IPS-NIHi7 (cell line): ENCODE measurements around the gene LFNG.
"Not testable (repeated sequence)": the region's sequence is repeated elsewhere in the genome, so short reads cannot be mapped to it uniquely, and the experiment has no call there.

Experiments
- DNase-seq: peaks from one replicate; pipeline ENCODE4 v3.0.0; 2012; ENCODE audit warnings: mixed read lengths; ENCODE audit errors: extremely low spot score

LFNG gene

GRCh38 chr7:2544541-2545188 is 25.1 kb downstream of the LFNG start:
- DNase-seq: peak; percentile 10

DNA sequence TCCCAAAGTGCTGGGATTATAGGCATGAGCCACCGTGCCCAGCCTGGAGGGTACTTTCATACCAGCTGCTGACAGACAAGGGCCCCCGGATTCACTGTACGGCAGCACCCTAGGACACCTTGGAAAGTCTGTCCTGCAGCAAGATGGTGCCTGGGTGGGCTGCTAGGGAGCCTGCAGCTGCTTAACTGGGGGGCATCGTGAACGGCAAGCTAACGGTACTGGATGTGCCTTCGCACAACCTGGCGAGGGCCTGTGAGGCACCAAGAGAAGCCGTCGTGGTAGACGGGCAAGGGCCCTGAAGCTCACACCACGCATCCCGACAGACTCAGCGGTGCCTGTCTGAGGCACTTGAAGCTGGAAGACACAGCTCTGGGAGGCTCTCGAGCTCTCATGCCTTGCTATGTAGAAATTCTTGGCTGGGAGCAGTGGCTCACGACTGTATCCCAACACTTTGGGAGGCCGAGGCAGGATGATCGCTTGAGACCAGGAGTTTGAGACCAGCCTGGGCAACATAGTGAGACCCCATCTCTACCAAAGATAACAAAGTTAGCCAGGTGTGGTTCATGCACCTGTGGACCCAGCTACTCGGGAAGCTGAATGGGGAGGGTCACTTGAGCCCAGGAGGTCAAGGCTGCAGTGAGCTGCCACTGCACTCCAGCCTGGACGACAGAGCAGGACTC is 26.3 kb downstream of the LFNG start:
- DNase-seq: no peak

DNA sequence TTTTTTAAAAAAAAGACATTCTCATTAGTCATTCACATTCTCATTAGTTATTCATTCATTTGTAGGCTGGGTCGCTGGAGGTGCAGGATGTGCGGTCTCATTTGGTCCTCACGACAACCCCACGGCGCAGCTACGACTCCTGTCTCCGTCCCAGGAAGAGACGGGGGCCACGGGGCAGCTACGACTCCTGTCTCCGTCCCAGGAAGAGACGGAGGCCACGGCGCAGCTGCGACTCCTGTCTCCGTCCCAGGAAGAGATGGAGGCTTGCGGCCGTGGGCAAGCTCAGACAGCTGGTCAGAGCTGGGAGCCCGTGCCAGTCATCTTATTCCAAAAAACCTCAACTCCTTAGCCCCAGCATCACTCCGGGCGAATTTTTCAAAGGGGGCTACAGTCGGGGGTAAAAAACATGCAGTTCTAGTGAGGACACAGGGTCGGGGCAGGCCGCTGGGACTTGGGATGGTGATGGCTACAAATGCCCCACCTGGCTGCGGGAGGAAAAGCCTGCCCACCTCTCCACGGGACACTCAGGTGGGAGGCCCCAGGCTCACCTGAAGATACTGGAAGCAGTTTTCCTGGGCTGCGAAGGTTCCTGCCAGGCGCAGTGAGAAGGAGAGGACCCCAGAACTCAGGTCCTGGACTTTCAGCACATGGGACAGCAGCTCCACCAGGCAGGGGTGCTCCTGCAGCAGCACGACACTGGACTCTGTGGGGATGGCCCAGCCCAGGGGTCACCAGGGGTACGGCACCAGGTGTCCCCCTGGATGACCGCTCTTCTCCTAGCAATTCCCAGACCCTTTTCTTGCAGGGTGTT is 27.4 kb downstream of the LFNG start:
- peak; percentile 9 for DNase-seq

GRCh38 chr7:2551418-2551817 is 31.8 kb downstream of the LFNG start:
- DNase-seq: no peak

DNA sequence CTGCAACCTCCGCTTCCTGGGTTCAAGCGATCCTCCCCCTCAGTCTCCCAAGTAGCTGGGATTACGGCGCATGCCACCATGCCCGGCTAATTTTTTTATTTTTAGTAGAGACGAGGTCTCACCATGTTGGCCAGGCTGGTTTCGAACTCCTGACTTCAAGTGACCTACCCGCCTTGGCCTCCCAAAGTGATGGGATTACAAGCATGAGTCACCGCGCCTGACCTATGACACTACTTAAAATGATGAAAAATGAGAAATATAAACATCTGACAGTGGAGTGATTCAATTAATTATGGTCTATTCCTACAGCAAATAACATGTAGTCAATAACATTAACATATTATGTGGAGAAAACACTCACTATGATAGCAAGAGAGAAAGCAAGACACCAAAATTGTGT is 33.5 kb downstream of the LFNG start:
- no peak for DNase-seq

- DNase-seq: no peak
Observed at GRCh38 chr7:2553831-2554581, 34.4 kb downstream of the LFNG start.

GRCh38 chr7:2554661-2555111 is 35.1 kb downstream of the LFNG start:
- DNase-seq: peak; percentile 23

GRCh38 chr7:2555121-2556052 is 35.8 kb downstream of the LFNG start, which contains the start of gene BRAT1:
Gene BRAT1, minus strand, starts transcription at chr7:2555524. Its CDS starts 1,093 bp downstream, at chr7:2554431.
- DNase-seq: peak; percentile 97

DNA sequence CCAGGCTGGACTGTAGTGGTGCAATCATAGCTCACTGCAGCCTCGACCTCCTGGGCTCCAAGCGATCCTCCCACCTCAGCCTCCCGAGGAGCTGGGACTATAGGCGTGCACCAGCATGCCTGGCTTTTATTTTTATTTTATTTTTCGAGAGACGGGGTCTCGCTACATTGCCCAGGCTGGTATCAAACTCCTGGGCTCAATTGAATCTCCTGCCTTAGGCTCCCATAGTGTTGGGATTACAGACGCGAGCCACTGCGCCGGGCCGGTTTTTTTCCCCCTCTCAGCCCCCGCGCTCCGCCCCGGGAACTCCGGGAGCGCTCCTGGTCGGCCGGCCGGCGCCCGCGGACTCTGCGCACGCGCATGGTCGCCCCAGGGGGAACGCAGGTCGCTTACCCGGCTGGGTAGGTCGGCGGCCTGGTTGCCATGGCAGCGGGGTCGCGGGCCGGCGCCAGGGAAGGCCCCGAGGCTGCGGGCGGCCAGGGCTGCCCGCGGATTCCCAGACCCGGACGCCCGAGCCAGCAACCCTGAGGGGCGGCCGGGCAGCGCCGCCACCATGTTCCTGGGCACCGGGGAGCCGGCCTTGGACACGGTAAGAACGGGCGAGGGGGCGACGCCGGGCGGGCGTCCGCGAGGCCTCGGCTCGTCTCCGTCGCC is 39.2 kb downstream of the LFNG start, which contains the start of gene IQCE:
TSS of gene IQCE (plus strand) at position 351 of the 654 bp plus-strand sequence. CDS start at position 554, 203 bp downstream.
- DNase-seq: peak; percentile 95

DNA sequence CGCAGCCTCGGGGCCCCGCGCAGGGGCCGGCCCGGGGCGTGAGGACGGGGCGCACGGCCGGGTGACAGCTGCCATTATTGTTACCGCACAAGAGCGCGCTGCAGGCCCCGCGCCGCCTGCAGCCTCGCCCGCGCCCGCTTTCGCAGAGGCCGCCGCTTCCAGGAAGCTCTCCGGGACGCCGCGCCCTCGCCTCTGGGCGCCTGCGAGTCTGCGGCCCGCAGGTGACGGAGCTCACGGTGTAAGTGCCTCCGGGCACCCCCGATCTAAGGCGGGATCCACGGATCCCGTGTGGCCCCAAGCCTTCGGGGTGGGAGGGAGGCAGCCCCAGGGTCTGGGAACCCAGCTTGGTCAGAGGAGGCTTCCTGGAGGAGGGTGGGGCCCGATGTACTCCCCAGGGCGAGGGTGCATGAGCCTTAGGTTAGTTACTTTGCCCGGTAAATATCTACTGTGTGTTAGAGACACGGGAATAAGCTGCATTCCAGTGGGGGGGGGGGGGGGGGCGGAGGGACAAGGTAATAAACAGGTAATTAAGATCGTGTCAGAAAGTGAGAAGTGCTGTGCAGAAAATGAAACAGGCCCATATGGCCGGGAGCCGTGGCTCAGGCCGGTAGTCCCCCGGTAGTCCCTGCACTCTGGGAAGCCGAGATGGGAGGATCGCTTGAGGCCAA is 39.8 kb downstream of the LFNG start:
- no peak for DNase-seq

DNA sequence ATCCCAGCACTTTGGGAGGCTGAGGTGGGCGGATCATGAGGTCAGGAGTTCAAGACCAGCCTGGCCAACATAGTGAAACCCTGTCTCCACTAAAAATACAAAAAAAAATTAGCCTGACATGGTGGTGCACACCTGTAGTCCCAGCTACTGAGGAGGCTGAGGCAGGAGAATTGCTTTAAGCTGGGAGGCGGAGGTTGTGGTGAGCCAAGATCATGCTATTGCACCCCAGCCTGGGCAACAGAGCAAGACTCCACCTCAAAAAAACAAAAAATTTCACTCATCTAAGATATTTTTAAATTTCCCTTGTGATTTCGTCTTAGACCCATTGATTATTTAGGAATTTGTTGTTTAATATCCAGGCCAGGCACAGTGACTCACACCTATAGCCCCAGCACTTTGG is 44.4 kb downstream of the LFNG start:
- not testable (repeated sequence) for DNase-seq

GRCh38 chr7:2564970-2565540 is 45.5 kb downstream of the LFNG start:
- DNase-seq: no peak

GRCh38 chr7:2566348-2566889 is 46.8 kb downstream of the LFNG start:
- DNase-seq: no peak

DNA sequence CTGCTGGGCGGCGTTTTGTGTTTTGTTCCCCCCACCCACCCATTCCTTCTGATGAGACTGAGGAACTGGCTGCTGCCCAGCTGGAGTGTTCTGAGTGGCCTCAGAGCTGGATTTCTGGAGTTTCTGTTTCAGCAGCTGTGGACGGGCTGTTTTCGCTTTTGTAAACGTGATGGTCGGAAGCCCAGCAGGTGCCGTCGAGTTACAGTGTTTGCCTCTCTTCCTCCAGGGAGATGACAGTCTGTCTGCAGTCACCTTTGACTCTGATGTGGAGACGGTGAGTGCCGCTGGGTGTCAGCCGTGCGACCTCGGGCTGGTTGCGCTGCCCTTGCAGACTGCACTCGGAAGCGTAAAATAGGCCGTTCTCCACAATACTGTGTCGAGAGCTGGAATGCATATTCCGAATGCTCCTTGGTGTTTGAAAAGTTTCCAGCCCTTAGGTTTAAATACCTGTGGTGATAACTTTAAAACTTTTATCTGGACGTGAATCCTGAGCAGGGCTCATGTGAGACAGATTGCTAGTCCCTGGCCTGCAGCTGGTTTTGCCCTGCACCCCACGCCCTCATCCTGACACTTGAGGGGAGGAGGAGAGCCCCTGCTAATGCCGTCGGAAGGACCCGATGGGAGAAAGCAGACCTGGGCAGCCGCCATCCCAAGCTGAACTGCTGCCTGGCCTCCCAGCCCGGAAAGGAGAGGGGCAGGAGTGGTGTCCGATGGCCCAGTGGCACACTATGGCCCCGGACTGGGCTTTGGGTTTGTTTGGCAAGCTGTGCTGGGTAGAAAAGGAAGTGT is 47.5 kb downstream of the LFNG start:
- DNase-seq: no peak

- DNase-seq: peak; percentile 65
Observed at GRCh38 chr7:2567679-2568278, 48.2 kb downstream of the LFNG start.

- DNase-seq: no peak
Observed at GRCh38 chr7:2568521-2569223, 49.1 kb downstream of the LFNG start.

DNA sequence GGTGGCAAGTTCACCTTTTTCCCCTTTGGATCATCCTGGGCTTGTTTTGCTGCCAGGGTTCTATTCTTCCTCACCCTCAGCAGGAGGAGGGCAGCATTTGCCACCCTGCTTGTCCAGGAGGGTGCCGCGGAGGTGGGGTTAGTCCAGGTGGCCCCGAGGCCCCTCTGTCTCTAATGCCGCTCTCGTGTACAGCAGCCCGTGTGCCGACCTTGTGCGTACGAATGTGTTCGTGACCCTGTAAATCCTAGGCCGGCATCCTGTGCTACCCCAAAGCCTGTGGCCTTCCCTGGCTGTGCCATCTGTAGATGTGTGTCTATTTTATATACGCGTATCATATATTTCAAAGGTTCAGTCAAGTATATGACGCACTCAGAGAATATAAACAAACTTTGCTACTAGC is 49.8 kb downstream of the LFNG start:
- no peak for DNase-seq
